Measurements from ENCODE around the gene OR10G8.
A peak's percentile ranks its signal among the peaks of the same experiment; 100 is the strongest.
"Not testable (repeated sequence)": the region's sequence is repeated elsewhere in the genome, so short reads cannot be mapped to it uniquely, and the experiment has no call there.

OR10G8 gene

GRCh38 chr11:124026498-124026897, at the start of gene OR10G8:
Gene OR10G8, plus strand, starts transcription at chr11:124026798. Its CDS starts 2,825 bp downstream, at chr11:124029623.
- DNase-seq (ENCODE audit: low spot score) = no peak

- DNase-seq (ENCODE audit: low spot score) = no peak
These were observed 48.8 kb upstream of the OR10G8 start, which contains the start of gene OR10S1 for GRCh38 chr11:123977731-123978347. Gene OR10S1, minus strand, starts transcription at chr11:123977781. Its CDS starts 117 bp downstream, at chr11:123977664.

GRCh38 chr11:123979311-123979710, 47.3 kb upstream of the OR10G8 start:
- DNase-seq (ENCODE audit: low spot score) = no peak

- DNase-seq (ENCODE audit: low spot score) = no peak
These were observed 31.5 kb upstream of the OR10G8 start, which contains the start of gene OR10G6 for GRCh38 chr11:123995119-123995518. Gene OR10G6, minus strand, starts transcription at chr11:123995161. Its CDS starts 0 bp downstream, at chr11:123995161.

- no peak for DNase-seq (ENCODE audit: low spot score)
These were observed 13.9 kb upstream of the OR10G8 start, which contains the start of gene OR10G4 for GRCh38 chr11:124012697-124013096. Gene OR10G4, plus strand, starts transcription at chr11:124012997. Its CDS starts 2,578 bp downstream, at chr11:124015575.

- DNase-seq (ENCODE audit: low spot score) = not testable (repeated sequence)
These were observed 10.8 kb upstream of the OR10G8 start for GRCh38 chr11:124015837-124016236.

- no peak for DNase-seq (ENCODE audit: low spot score)
These were observed 10.1 kb downstream of the OR10G8 start for GRCh38 chr11:124036666-124037065.

GRCh38 chr11:124039557-124039956, 13.0 kb downstream of the OR10G8 start:
- no peak for DNase-seq (ENCODE audit: low spot score)

GRCh38 chr11:124041254-124041653, 14.7 kb downstream of the OR10G8 start, which contains the start of gene OR10G7:
Gene OR10G7, minus strand, starts transcription at chr11:124041325. Its CDS starts 2,324 bp downstream, at chr11:124039001.
- no peak for DNase-seq (ENCODE audit: low spot score)

- DNase-seq (ENCODE audit: low spot score) = no peak
These were observed 16.8 kb downstream of the OR10G8 start for GRCh38 chr11:124043420-124043819.

- no peak for DNase-seq (ENCODE audit: low spot score)
These were observed 24.1 kb downstream of the OR10G8 start for GRCh38 chr11:124050748-124051147.

- DNase-seq (ENCODE audit: low spot score) = no peak
These were observed 26.4 kb downstream of the OR10G8 start for GRCh38 chr11:124052966-124053365.

GRCh38 chr11:124068601-124069110, 42.1 kb downstream of the OR10G8 start:
- DNase-seq (ENCODE audit: low spot score) = no peak

- peak; percentile 73 for DNase-seq (ENCODE audit: low spot score)
These were observed 43.1 kb downstream of the OR10G8 start for GRCh38 chr11:124069429-124070401.

- peak; percentile 93 for DNase-seq (ENCODE audit: low spot score)
These were observed 44.5 kb downstream of the OR10G8 start for GRCh38 chr11:124070915-124071622.

GRCh38 chr11:124071623-124071948, 45.0 kb downstream of the OR10G8 start:
- no peak for DNase-seq (ENCODE audit: low spot score)

- no peak for DNase-seq (ENCODE audit: low spot score)
These were observed 45.5 kb downstream of the OR10G8 start for GRCh38 chr11:124072147-124072546.

- no peak for DNase-seq (ENCODE audit: low spot score)
These were observed 48.0 kb downstream of the OR10G8 start for GRCh38 chr11:124074554-124074953.

GRCh38 chr11:124075492-124075840, 48.9 kb downstream of the OR10G8 start:
- no peak for DNase-seq (ENCODE audit: low spot score)

- peak; percentile 54 for DNase-seq (ENCODE audit: low spot score)
These were observed 49.4 kb downstream of the OR10G8 start for GRCh38 chr11:124075841-124076651.

GRCh38 chr11:124077266-124077665, 50.7 kb downstream of the OR10G8 start:
- no peak for DNase-seq (ENCODE audit: low spot score)

Measured in Ammon's horn (tissue), 1 donor.